Peyer's patch (tissue), 4 donors: ENCODE measurements around the gene AASDH. TPM values are rescaled to one million over a fixed set of nuclear protein-coding genes. Genes with fewer than 3 reads are reported as not detected.
A peak's percentile ranks its signal among the peaks of the same experiment; 100 is the strongest.

Source experiments
- DNase-seq, 3 donors: peaks; one replicate each; pipeline ENCODE4 v3.0.0-alpha.2; 2017 to 2019
- H3K27ac ChIP-seq, 4 donors: fragments of 200-600 bp; sonication (generic); one replicate each; pipeline ENCODE4 v1.5.1; 2016 to 2019
- H3K27me3 ChIP-seq, 2 donors: fragments of 200-600 bp; sonication (generic); one replicate each; pipeline ENCODE4 v1.5.1; 2019
- H3K36me3 ChIP-seq, 3 donors: fragments of 200-600 bp; sonication (generic); one replicate each; pipeline ENCODE4 v1.5.1; 2016 to 2019
- H3K4me1 ChIP-seq, 4 donors: fragments of 200-600 bp; sonication (generic); one replicate each; pipeline ENCODE4 v1.5.1; 2016 to 2019
- H3K4me3 ChIP-seq, 4 donors: fragments of 200-600 bp; sonication (generic); 1 replicate in 3 of 4; 2 replicates in 1 of 4; pipeline ENCODE4 v1.5.1; 2016 to 2019; ENCODE audit warnings: mild to moderate bottlenecking in 1 of 4
- H3K9me3 ChIP-seq, 4 donors: fragments of 200-600 bp; sonication (generic); one replicate each; pipeline ENCODE4 v1.5.1; 2016 to 2019; ENCODE audit warnings: mild to moderate bottlenecking in 1 of 4
- POLR2A ChIP-seq, 2 donors: fragments of 450-650 bp; IDR thresholded peaks; one replicate each; pipeline ENCODE4 v1.5.1; 2017; ENCODE audit warnings: antibody characterized with exemption in 2 of 2, mild to moderate bottlenecking in 2 of 2, moderate library complexity in 2 of 2
- small RNA-seq, 2 donors: library from RNA; depleted of rRNA; stranded (forward); fragments of <200 nt; gene quantifications; one replicate each; pipeline ENCODE3, GENCODE V24; 2016
- total RNA-seq, 4 donors: library from RNA; depleted of rRNA; stranded (reverse); fragments of >200 nt; gene quantifications; one replicate each; pipeline ENCODE4 v1.1.0, GENCODE V29; 2016
- TF ChIP-seq, protein P1 (sequence below), 6 experiments: fragments of 450-650 bp in 4 of 6; fragments of 200-600 bp in 2 of 6; sonication (generic) in 1 of 6; IDR thresholded peaks; one replicate each; pipeline ENCODE4 v1.5.1; 2017 to 2019; ENCODE audit warnings: antibody characterized with exemption in 6 of 6, mild to moderate bottlenecking in 3 of 6, moderate library complexity in 1 of 6

The AASDH gene
- total RNA-seq, 4 donors from 2014 or later = 7.2 to 9.9 (median 9.6) TPM

DNA sequence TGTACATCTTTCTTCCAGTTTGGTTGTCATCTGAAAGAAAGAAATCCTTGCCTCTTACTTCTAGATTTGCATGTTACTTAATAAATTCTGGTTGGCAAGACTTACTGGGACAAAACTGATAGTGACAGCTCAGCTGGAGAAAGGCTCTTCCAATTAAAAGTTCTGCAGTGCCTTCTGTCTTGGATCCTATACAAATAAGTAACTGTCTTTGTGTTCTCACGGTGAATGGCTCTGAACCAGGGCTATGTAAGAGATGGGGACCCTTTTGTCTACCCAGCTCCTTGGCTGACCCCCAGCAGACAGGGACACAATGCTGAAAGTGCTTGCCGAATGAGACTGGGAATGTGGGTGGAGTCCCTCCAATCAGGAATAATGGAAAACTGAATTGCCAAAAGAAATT is 89.5 kb downstream of the AASDH start:
- TF ChIP-seq, protein P1, sequence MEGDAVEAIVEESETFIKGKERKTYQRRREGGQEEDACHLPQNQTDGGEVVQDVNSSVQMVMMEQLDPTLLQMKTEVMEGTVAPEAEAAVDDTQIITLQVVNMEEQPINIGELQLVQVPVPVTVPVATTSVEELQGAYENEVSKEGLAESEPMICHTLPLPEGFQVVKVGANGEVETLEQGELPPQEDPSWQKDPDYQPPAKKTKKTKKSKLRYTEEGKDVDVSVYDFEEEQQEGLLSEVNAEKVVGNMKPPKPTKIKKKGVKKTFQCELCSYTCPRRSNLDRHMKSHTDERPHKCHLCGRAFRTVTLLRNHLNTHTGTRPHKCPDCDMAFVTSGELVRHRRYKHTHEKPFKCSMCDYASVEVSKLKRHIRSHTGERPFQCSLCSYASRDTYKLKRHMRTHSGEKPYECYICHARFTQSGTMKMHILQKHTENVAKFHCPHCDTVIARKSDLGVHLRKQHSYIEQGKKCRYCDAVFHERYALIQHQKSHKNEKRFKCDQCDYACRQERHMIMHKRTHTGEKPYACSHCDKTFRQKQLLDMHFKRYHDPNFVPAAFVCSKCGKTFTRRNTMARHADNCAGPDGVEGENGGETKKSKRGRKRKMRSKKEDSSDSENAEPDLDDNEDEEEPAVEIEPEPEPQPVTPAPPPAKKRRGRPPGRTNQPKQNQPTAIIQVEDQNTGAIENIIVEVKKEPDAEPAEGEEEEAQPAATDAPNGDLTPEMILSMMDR (IDR thresholded peaks at IDR 0.05) = no peak
- no peak for TF ChIP-seq POLR2A (IDR thresholded peaks at IDR 0.05)
- H3K27ac ChIP-seq = peak overlapping the region in 1 of 4 donors; percentile 32
- H3K27me3 ChIP-seq = no peaks in the 10 kb centered on the region
- H3K9me3 ChIP-seq = no peaks in the 10 kb centered on the region
- DNase-seq = no peak
- peaks cover 0 to 12% (median 0%) of the 10 kb centered on the region in 3 donors for H3K36me3 ChIP-seq
- H3K4me1 ChIP-seq = peaks cover 0 to 24% (median 0%) of the 10 kb centered on the region in 4 donors
- no peak overlapping the region for H3K4me3 ChIP-seq

DNA sequence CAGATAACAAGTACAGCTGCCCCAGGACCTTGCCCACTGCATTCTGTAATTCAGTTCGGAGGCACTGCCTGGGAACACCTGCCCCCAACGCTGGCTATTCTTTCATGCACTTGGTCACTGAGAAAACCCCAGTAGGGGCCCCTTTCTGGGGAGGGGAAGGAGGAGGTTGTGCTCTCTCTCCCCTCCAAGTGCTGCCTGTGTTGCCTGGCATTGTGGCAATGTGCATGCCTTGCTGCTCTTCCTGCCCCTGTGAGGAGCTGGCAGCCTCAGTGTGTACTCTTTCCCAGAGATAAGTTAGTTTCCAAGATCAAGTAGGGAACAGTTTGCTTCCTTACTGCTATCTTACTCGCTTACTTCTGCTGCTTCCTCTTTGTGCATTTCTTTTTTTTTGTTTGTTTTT is 90.8 kb downstream of the AASDH start:
- H3K27ac ChIP-seq = peak overlapping the region in 2 of 4 donors; percentile 50 to 63
- H3K27me3 ChIP-seq = no peaks in the 10 kb centered on the region
- no peaks in the 10 kb centered on the region for H3K9me3 ChIP-seq
- no peak overlapping the region for H3K4me3 ChIP-seq
- H3K4me1 ChIP-seq = peaks cover 0 to 24% (median 0%) of the 10 kb centered on the region in 4 donors
- TF ChIP-seq, protein P1 (IDR thresholded peaks at IDR 0.05) = no peak
- no peak for TF ChIP-seq POLR2A (IDR thresholded peaks at IDR 0.05)
- peaks cover 0 to 6% (median 0%) of the 10 kb centered on the region in 3 donors for H3K36me3 ChIP-seq
- no peak for DNase-seq

DNA sequence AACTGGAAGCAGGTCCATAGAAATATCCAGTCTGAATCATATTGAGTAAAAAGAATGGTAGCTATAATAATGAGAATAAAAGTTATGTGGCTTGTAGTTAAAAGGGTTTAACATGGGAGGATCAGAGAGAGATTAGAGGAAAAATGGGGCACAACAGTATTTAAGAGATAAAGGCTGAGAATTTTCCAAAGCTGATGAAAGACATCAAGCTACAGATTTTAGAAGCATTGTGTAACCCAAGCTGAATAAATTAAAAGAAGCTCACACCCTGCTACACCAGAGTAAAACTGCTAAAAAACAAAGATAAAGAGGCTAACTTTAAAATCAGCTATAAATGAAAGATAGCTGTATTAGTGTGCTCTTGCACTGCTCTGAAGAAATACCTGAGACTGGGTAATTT is 94.2 kb downstream of the AASDH start:
- Histone ChIP-seq H3K4me1 (peaks cover 0 to 37% (median 0%) of the 10 kb centered on the region in 4 donors), H3K27me3 (no peaks in the 10 kb centered on the region), H3K9me3 (no peaks in the 10 kb centered on the region), H3K27ac (no peak overlapping the region), H3K4me3 (no peak overlapping the region), H3K36me3 (peaks cover 0 to 6% (median 0%) of the 10 kb centered on the region in 3 donors)
- TF ChIP-seq, protein P1 (IDR thresholded peaks at IDR 0.05) = no peak
- no peak for TF ChIP-seq POLR2A (IDR thresholded peaks at IDR 0.05)
- no peak for DNase-seq

DNA sequence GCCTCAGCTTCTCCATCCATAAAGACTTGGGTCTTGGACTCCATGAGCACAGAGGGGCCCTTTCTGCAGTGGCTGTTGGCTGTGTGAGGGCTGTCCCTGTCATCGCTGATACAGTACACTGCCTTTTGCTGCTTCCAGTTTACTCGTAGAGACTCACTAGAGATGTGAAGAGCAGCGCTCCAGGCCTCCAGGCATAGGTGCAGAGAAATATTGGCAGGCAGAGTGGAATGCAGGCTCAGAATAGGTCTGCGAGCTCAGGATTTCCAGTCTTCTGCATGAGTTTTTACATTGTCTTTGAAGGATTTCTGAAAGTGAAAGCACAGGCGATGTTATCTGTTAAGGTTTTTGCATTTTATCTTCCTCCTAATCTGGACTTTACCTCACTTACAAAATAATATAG is 97.4 kb downstream of the AASDH start:
- TF ChIP-seq, protein P1 (IDR thresholded peaks at IDR 0.05) = no peak
- no peak for TF ChIP-seq POLR2A (IDR thresholded peaks at IDR 0.05)
- Histone ChIP-seq H3K27ac (peak overlapping the region in 2 of 4 donors; percentile 39 to 75), H3K27me3 (no peaks in the 10 kb centered on the region), H3K36me3 (peaks cover 0 to 6% (median 0%) of the 10 kb centered on the region in 3 donors), H3K4me3 (peak overlapping the region in 2 of 4 donors; percentile 38 to 43), H3K4me1 (peaks cover 0 to 18% (median 0%) of the 10 kb centered on the region in 4 donors), H3K9me3 (no peaks in the 10 kb centered on the region)
- no peak for DNase-seq

DNA sequence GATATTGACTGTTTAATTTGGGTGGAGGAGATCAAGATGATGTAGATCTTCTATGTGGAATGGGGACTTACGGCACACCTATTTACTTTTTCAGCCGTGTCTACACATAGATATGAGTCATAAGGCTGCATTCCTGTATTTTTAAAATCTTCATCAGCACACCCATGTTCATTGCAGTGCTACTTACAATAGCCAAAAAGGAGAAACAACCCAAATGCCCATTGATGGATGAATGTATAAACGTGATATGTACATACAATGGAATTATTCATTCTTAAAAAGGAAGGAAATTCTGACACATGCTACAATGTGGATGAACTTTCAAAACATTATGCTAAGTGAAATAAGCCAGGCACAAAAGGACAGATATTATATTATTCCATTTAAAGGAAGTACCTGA is 98.6 kb downstream of the AASDH start:
- Histone ChIP-seq H3K36me3 (peaks cover 0 to 5% (median 0%) of the 10 kb centered on the region in 3 donors), H3K27ac (no peak overlapping the region), H3K9me3 (no peaks in the 10 kb centered on the region), H3K4me1 (peaks cover 0 to 21% (median 0%) of the 10 kb centered on the region in 4 donors), H3K4me3 (no peak overlapping the region), H3K27me3 (no peaks in the 10 kb centered on the region)
- DNase-seq = no peak
- TF ChIP-seq, protein P1 (IDR thresholded peaks at IDR 0.05) = no peak
- TF ChIP-seq POLR2A (IDR thresholded peaks at IDR 0.05) = no peak

Small RNA genes within 50 kb of the gene (small RNA-seq; reads per million reads assigned to genes)
- gene RNU6-197P = 0 reads per million in 2 donors

Other genes starting within 250 kb of the AASDH start
- 1 to 10 TPM; 1.6 to 5.0 (median 2.3) TPM for gene PPAT, start 48.1 kb upstream of the AASDH start, total RNA-seq
- gene PAICS, start 48.8 kb upstream of the AASDH start, total RNA-seq = 10 to 100 TPM; 21.7 to 30.5 (median 25.4) TPM
- 100 to 1,000 TPM in 1 of 4 donors, 10 to 100 TPM in 3; 28.9 to 191 (median 38.4) TPM for gene SRP72, start 80.1 kb upstream of the AASDH start, total RNA-seq
- gene ARL9, start 118.3 kb upstream of the AASDH start, total RNA-seq = not detected